ENCODE results near the gene SCLY. TPM values are rescaled to one million over a fixed set of nuclear protein-coding genes. Genes with fewer than 3 reads are reported as not detected.

SCLY gene
- total RNA-seq, 1 experiment from 2014 or later: 68.4 TPM

GRCh38 chr2:238096311-238097011, 35.7 kb downstream of the SCLY start:
- CTCF ChIA-PET: interaction anchor here (0.8 to 0.9 kb wide), 2 partner anchors 11 to 36 kb away, joined by 3 to 4 read pairs; no protein-coding TSS in a partner anchor
- no peaks in the 10 kb centered on the region for H3K27me3 Mint-ChIP-seq (ENCODE audit: low read depth)
- no peaks in the 10 kb centered on the region for H3K9me3 Mint-ChIP-seq
- DNase-seq (ENCODE audit: low spot score): peak; percentile 55
- H3K4me1 Mint-ChIP-seq: peaks cover 47% of the 10 kb centered on the region
- H3K4me3 Mint-ChIP-seq: no peak overlapping the region
- H3K36me3 Mint-ChIP-seq: peaks cover 10% of the 10 kb centered on the region
- POLR2A ChIA-PET: no interaction called here
- peak overlapping the region; percentile 95 for H3K27ac Mint-ChIP-seq
- ATAC-seq: peak; percentile 11
- TF ChIP-seq ZNF423 (CRISPR knock-in tag; IDR thresholded peaks at IDR 0.05) (peak; percentile 91), ZNF121 (CRISPR knock-in tag; IDR thresholded peaks at IDR 0.05) (no peak), ZNF671 (CRISPR knock-in tag; IDR thresholded peaks at IDR 0.05) (no peak), ATF2 (CRISPR knock-in tag; IDR thresholded peaks at IDR 0.05; ENCODE audit: borderline replicate concordance, low read depth) (no peak; the same call in 1 of the 2 replicates), SP1 (CRISPR knock-in tag; conservative IDR thresholded peaks at IDR 0.05) (peak; percentile 72), KAT7 (CRISPR knock-in tag; IDR thresholded peaks at IDR 0.05; ENCODE audit: borderline replicate concordance) (0 out of 2 replicates have a peak, but pooled peaks have one; percentile 39), NR3C1 (CRISPR knock-in tag; conservative IDR thresholded peaks at IDR 0.05; ENCODE audit: low read depth) (no peak), E2F5 (CRISPR knock-in tag; IDR thresholded peaks at IDR 0.05) (0 out of 2 replicates have a peak, but pooled peaks have one; percentile 57), TEAD4 (CRISPR knock-in tag; IDR thresholded peaks at IDR 0.05) (0 out of 2 replicates have a peak, but pooled peaks have one; percentile 41), AFF4 (CRISPR knock-in tag; IDR thresholded peaks at IDR 0.05; ENCODE audit: borderline replicate concordance) (peak; percentile 61; the same call in 1 of the 2 replicates), CTCF (IDR thresholded peaks at IDR 0.05) (no peak), NR2C2 (CRISPR knock-in tag; IDR thresholded peaks at IDR 0.05) (peak; percentile 63; the same call in 1 of the 2 replicates), TCF7 (CRISPR knock-in tag; IDR thresholded peaks at IDR 0.05; ENCODE audit: low read depth) (peak; percentile 77; the same call in 1 of the 2 replicates), ZNF263 (CRISPR knock-in tag; IDR thresholded peaks at IDR 0.05; ENCODE audit: low read depth) (no peak), CREB1 (CRISPR knock-in tag; IDR thresholded peaks at IDR 0.05) (peak; percentile 81), TP53 (CRISPR knock-in tag; IDR thresholded peaks at IDR 0.05) (no peak), RELA (CRISPR knock-in tag; IDR thresholded peaks at IDR 0.05; ENCODE audit: borderline replicate concordance) (no peak), ZBTB21 (CRISPR knock-in tag; IDR thresholded peaks at IDR 0.05; ENCODE audit: borderline replicate concordance) (peak; percentile 72; the same call in 1 of the 2 replicates), E2F1 (CRISPR knock-in tag; IDR thresholded peaks at IDR 0.05) (peak; percentile 80; the same call in 1 of the 2 replicates), MLX (CRISPR knock-in tag; IDR thresholded peaks at IDR 0.05) (no peak), STAT6 (CRISPR knock-in tag; conservative IDR thresholded peaks at IDR 0.05; ENCODE audit: low read depth) (peak; percentile 81; the same call in 1 of the 2 replicates), NFATC4 (CRISPR knock-in tag; IDR thresholded peaks at IDR 0.05) (no peak), E2F4 (CRISPR knock-in tag; IDR thresholded peaks at IDR 0.05; ENCODE audit: borderline replicate concordance, low read depth) (no peak)
